Measurements from ENCODE around the gene OLFM4. TPM values are rescaled to one million over a fixed set of nuclear protein-coding genes. Genes with fewer than 3 reads are reported as not detected.

Gene OLFM4
- total RNA-seq, 2 donors from 2014 or later = 55.4 to 172 TPM

GRCh38 chr13:53041968-53042516 is 13.4 kb downstream of the OLFM4 start:
- no peak for DNase-seq (ENCODE audit: low spot score)
- Histone ChIP-seq H3K9me3 (no peaks in the 10 kb centered on the region), H3K4me1 (replicated peaks) (no peaks in the 10 kb centered on the region), H3K36me3 (no peaks in the 10 kb centered on the region), H3K27ac (no peak overlapping the region), H3K27me3 (replicated peaks; ENCODE audit: insufficient read depth) (no peaks in the 10 kb centered on the region), H3K4me3 (no peak overlapping the region)
- WGBS = 81% methylated on average over 3 of the region's 3 CpGs
- TF ChIP-seq POLR2A (IDR thresholded peaks at IDR 0.05) = no peak
- TF ChIP-seq POLR2AphosphoS5 (IDR thresholded peaks at IDR 0.05) = no peak
- TF ChIP-seq CTCF (IDR thresholded peaks at IDR 0.05) = no peak
- intact Hi-C loops (cut with DNase I) = no loop called here

- Histone ChIP-seq H3K36me3 (no peaks in the 10 kb centered on the region), H3K27me3 (replicated peaks; ENCODE audit: insufficient read depth) (no peaks in the 10 kb centered on the region), H3K27ac (no peak overlapping the region), H3K4me1 (replicated peaks) (no peaks in the 10 kb centered on the region), H3K9me3 (no peaks in the 10 kb centered on the region), H3K4me3 (no peak overlapping the region)
- DNase-seq (ENCODE audit: low spot score) = no peak
- TF ChIP-seq POLR2AphosphoS5 (IDR thresholded peaks at IDR 0.05) = no peak
- intact Hi-C loops (cut with DNase I) = no loop called here
- 44% methylated on average over 4 of the region's 4 CpGs for WGBS
These were observed 14.3 kb downstream of the OLFM4 start for GRCh38 chr13:53042877-53043276.

GRCh38 chr13:53043398-53043797 is 14.8 kb downstream of the OLFM4 start:
- 65% methylated on average over 2 of the region's 2 CpGs for WGBS

GRCh38 chr13:53045189-53045588 is 16.6 kb downstream of the OLFM4 start:
- H3K4me1 ChIP-seq (replicated peaks) = no peaks in the 10 kb centered on the region
- no peaks in the 10 kb centered on the region for H3K27me3 ChIP-seq (replicated peaks; ENCODE audit: insufficient read depth)
- no peaks in the 10 kb centered on the region for H3K9me3 ChIP-seq
- intact Hi-C loops (cut with DNase I) = no loop called here
- no peak overlapping the region for H3K4me3 ChIP-seq
- H3K27ac ChIP-seq = no peak overlapping the region
- H3K36me3 ChIP-seq = no peaks in the 10 kb centered on the region
- DNase-seq (ENCODE audit: low spot score) = no peak
- TF ChIP-seq POLR2AphosphoS5 (IDR thresholded peaks at IDR 0.05) (no peak), POLR2A (IDR thresholded peaks at IDR 0.05) (no peak), CTCF (IDR thresholded peaks at IDR 0.05) (no peak)

More at GRCh38 chr13:53043398-53043797, 14.8 kb downstream of the OLFM4 start:
- TF ChIP-seq CTCF (IDR thresholded peaks at IDR 0.05) = no peak
- no peak for TF ChIP-seq POLR2A (IDR thresholded peaks at IDR 0.05)
- TF ChIP-seq POLR2AphosphoS5 (IDR thresholded peaks at IDR 0.05) = no peak
- Histone ChIP-seq H3K27ac (no peak overlapping the region), H3K4me3 (no peak overlapping the region), H3K9me3 (no peaks in the 10 kb centered on the region), H3K27me3 (replicated peaks; ENCODE audit: insufficient read depth) (no peaks in the 10 kb centered on the region), H3K36me3 (no peaks in the 10 kb centered on the region), H3K4me1 (replicated peaks) (no peaks in the 10 kb centered on the region)
- intact Hi-C loops (cut with DNase I) = no loop called here
- DNase-seq (ENCODE audit: low spot score) = no peak

- Histone ChIP-seq H3K9me3 (no peaks in the 10 kb centered on the region), H3K4me1 (replicated peaks) (peaks cover 4% of the 10 kb centered on the region), H3K4me3 (no peak overlapping the region), H3K27me3 (replicated peaks; ENCODE audit: insufficient read depth) (no peaks in the 10 kb centered on the region), H3K36me3 (no peaks in the 10 kb centered on the region), H3K27ac (no peak overlapping the region)
- TF ChIP-seq POLR2AphosphoS5 (IDR thresholded peaks at IDR 0.05) (peak; percentile 63), POLR2A (IDR thresholded peaks at IDR 0.05) (no peak), CTCF (IDR thresholded peaks at IDR 0.05) (no peak)
- WGBS = 42% methylated on average over 4 of the region's 4 CpGs
- DNase-seq (ENCODE audit: low spot score) = peak; percentile 54
- intact Hi-C loops (cut with DNase I) = no loop called here
These were observed 20.3 kb downstream of the OLFM4 start for GRCh38 chr13:53048880-53049279.
